K562 (cell line): ENCODE data around the gene KIF19. TPM values are rescaled to one million over a fixed set of nuclear protein-coding genes. Genes with fewer than 3 reads are reported as not detected.
A peak's percentile ranks its signal among the peaks of the same experiment; 100 is the strongest.

ENCODE experiments used
- ATAC-seq: fragments of 200-7000 bp; cut with Tn5 transposase; 3 replicates; pipeline ENCODE4 v1.9.1; 2020; ENCODE audit warnings: moderate library complexity
- BruUV-seq: library from RNA; stranded (reverse); fragments of 400-500 nt; replicated peaks from 2 replicates; lab custom pipeline; 2021; lab: Mats Ljungman, UMichigan
- CTCF ChIA-PET: fragments of 300-600 bp; formaldehyde crosslinking; extraction: SDS; loops from one replicate; lab custom pipeline; 2021; ENCODE audit warnings: low intra/inter-chr PET ratio; lab: Yijun Ruan, JAX
- POLR2A ChIA-PET: fragments of 300-600, 350-650 bp; sonication (Branson Sonifier 250); formaldehyde crosslinking; extraction: SDS; loops from one replicate; lab custom pipeline; 2021; ENCODE audit warnings: antibody characterized with exemption, inconsistent platforms; lab: Yijun Ruan, JAX
- DNase-seq, 4 experiments: peaks; one replicate each; pipeline versions ENCODE4 v3.0.0 to v3.0.0-alpha.2; 2011 to 2018; ENCODE audit warnings: low spot score in 3 of 4, mixed read lengths in 3 of 4; ENCODE audit errors: extremely low read depth in 1 of 4
- FAIRE-seq: peaks from 2 replicates; lab custom pipeline; 2011; peaks lifted over from hg19 to GRCh38; lab: Jason Lieb, UNC
- H2AFZ ChIP-seq: 2 replicates; pipeline ENCODE4 v1.6.0; 2011; ENCODE audit warnings: low read depth, low read length, control low read depth, inconsistent platforms
- H3K27ac ChIP-seq: fragments of 200-600 bp; 3 replicates; pipeline ENCODE4 v1.8.0; 2011; ENCODE audit warnings: low read depth, mild to moderate bottlenecking, control low read depth, inconsistent platforms, low read length, moderate library complexity, mixed read lengths; ENCODE audit errors: extremely low read depth
- H3K27me3 ChIP-seq, 2 experiments: fragments of 300-600 bp in 1 of 2; 2 replicates in 1 of 2; 3 replicates in 1 of 2; pipeline versions ENCODE4 v1.6.0 to v1.8.0; 2011; ENCODE audit warnings: inconsistent platforms in 2 of 2, low read length in 2 of 2, mild to moderate bottlenecking in 1 of 2, mixed read lengths in 1 of 2, moderate library complexity in 1 of 2; ENCODE audit not compliant: control insufficient read depth in 2 of 2, insufficient read depth in 2 of 2
- H3K36me3 ChIP-seq: fragments of 300-600 bp; 3 replicates; pipeline ENCODE4 v1.8.0; 2011; ENCODE audit warnings: mild to moderate bottlenecking, low read length, inconsistent platforms; ENCODE audit not compliant: control insufficient read depth, insufficient read depth
- H3K4me1 ChIP-seq, 2 experiments: fragments of 200-600 bp in 1 of 2; replicated peaks in 1 of 2; 2 replicates in 1 of 2; 3 replicates in 1 of 2; pipeline versions ENCODE4 v1.5.1 to v1.8.0; 2011; ENCODE audit warnings: inconsistent platforms in 2 of 2, low read length in 2 of 2, mild to moderate bottlenecking in 1 of 2, mixed read lengths in 1 of 2, moderate library complexity in 1 of 2; ENCODE audit not compliant: control insufficient read depth in 2 of 2, insufficient read depth in 2 of 2
- H3K4me2 ChIP-seq: 2 replicates; pipeline ENCODE4 v1.6.1; 2011; ENCODE audit warnings: low read length, control low read depth, inconsistent platforms, mixed read lengths; ENCODE audit not compliant: insufficient read depth
- H3K4me3 ChIP-seq: fragments of 200-600 bp; sonication (generic), shearing (Covaris generic); 2 replicates; pipeline ENCODE4 v1.5.1; 2016; ENCODE audit warnings: control low read depth, inconsistent platforms
- H3K79me2 ChIP-seq: fragments of 200-600 bp; 3 replicates; pipeline ENCODE4 v1.8.0; 2011; ENCODE audit warnings: low read length, inconsistent platforms; ENCODE audit not compliant: control insufficient read depth, insufficient read depth
- H3K9ac ChIP-seq, 2 experiments: 2 replicates each; pipeline versions ENCODE4 v1.6.0 to v1.6.1; 2011; ENCODE audit warnings: low read depth in 2 of 2, low read length in 2 of 2, control low read depth in 1 of 2, inconsistent platforms in 1 of 2, mild to moderate bottlenecking in 1 of 2, mixed read lengths in 1 of 2; ENCODE audit not compliant: insufficient read depth in 1 of 2
- H3K9me1 ChIP-seq: one replicate; pipeline ENCODE4 v1.6.0; 2011; ENCODE audit warnings: inconsistent platforms, mild to moderate bottlenecking, low read length, moderate library complexity; ENCODE audit not compliant: control insufficient read depth, insufficient read depth
- H3K9me3 ChIP-seq: replicated peaks from 2 replicates; pipeline ENCODE4 v1.5.1; 2011; ENCODE audit warnings: low read depth, low read length, inconsistent platforms; ENCODE audit not compliant: control insufficient read depth, insufficient read depth
- H4K20me1 ChIP-seq: replicated peaks from 2 replicates; pipeline ENCODE4 v1.6.1; 2011; ENCODE audit warnings: low read length, inconsistent platforms, mixed read lengths; ENCODE audit not compliant: control insufficient read depth, insufficient read depth
- BHLHE40 ChIP-seq: IDR thresholded peaks from 2 replicates; pipeline ENCODE4 v1.6.1; 2011; ENCODE audit warnings: low read length, improper control_type of control experiment
- KLF16 ChIP-seq: IDR thresholded peaks from 2 replicates; pipeline ENCODE4 v1.6.1; 2016; ENCODE audit warnings: antibody characterized with exemption
- MAFG ChIP-seq: fragments of 450-650 bp; conservative IDR thresholded peaks from 2 replicates; pipeline ENCODE4 v1.6.1; 2016; ENCODE audit warnings: missing genetic modification characterization, missing compliant biosample characterization
- MECOM ChIP-seq: fragments of 250-450 bp; sonication (Bioruptor Pico); IDR thresholded peaks from 2 replicates; pipeline ENCODE4 v1.8.0; 2022; ENCODE audit warnings: inconsistent platforms
- MEIS2 ChIP-seq: fragments of 450-650 bp; IDR thresholded peaks from 2 replicates; pipeline ENCODE4 v1.6.1; 2014; ENCODE audit warnings: mild to moderate bottlenecking; ENCODE audit not compliant: partially characterized antibody
- NFIC ChIP-seq: fragments of 450-650 bp; IDR thresholded peaks from 2 replicates; pipeline ENCODE4 v1.6.1; 2017; ENCODE audit warnings: mild to moderate bottlenecking, inconsistent platforms
- PRDM10 ChIP-seq: fragments of 450-650 bp; IDR thresholded peaks from 2 replicates; pipeline ENCODE4 v1.6.1; 2018; ENCODE audit not compliant: partially characterized antibody
- PTRF ChIP-seq: fragments of 450-650 bp; IDR thresholded peaks from 2 replicates; pipeline ENCODE4 v1.6.1; 2016; ENCODE audit warnings: mild to moderate bottlenecking, missing genetic modification characterization, missing compliant biosample characterization
- TEAD4 ChIP-seq, 2 experiments: sonication (generic) in 1 of 2; formaldehyde crosslinking in 1 of 2; IDR thresholded peaks; 2 replicates each; pipeline versions ENCODE4 v1.6.1 to v1.8.0; 2012 to 2022; ENCODE audit warnings: borderline replicate concordance in 1 of 2, inconsistent platforms in 1 of 2, low read length in 1 of 2, mild to moderate bottlenecking in 1 of 2, missing genetic modification reagents in 1 of 2
- ZC3H11A ChIP-seq: IDR thresholded peaks from 2 replicates; pipeline ENCODE4 v1.6.1; 2012; ENCODE audit warnings: low read depth, low read length, improper control_type of control experiment
- ZNF263 ChIP-seq: sonication (generic); formaldehyde crosslinking; IDR thresholded peaks from 2 replicates; pipeline ENCODE4 v1.8.0; 2022; ENCODE audit warnings: mild to moderate bottlenecking, missing genetic modification reagents, borderline replicate concordance
- ZNF766 ChIP-seq: fragments of 200-800 bp; sonication (Bioruptor generic); conservative IDR thresholded peaks from 2 replicates; pipeline ENCODE4 v1.6.1; 2016; ENCODE audit warnings: missing genetic modification characterization, missing compliant biosample characterization
- WGBS: fragments of 100-300 bp; shearing (Covaris generic); methylation state at CpG from one replicate; pipeline ENCODE4 v1.1.6; 2016; ENCODE audit warnings: low coverage, mixed read lengths; ENCODE audit not compliant: insufficient coverage; ENCODE audit errors: missing lambda C conversion rate; 5-methylcytosine and 5-hydroxymethylcytosine counted together
- in situ Hi-C: fragments of 300-500 bp; cut with MboI; formaldehyde crosslinking; loops from 4 replicates; pipeline ENCODE4 v1.15.0; 2018; ENCODE audit warnings: inconsistent platforms, mixed read lengths
- intact Hi-C: fragments of 100-400 bp; cut with micrococcal nuclease; formaldehyde crosslinking; loops from 2 replicates; pipeline ENCODE4 v1.14.2; 2022
- polyA plus RNA-seq, 8 experiments: library from polyadenylated mRNA; depleted of rRNA in 4 of 8; stranded (reverse) in 5 of 8; unstranded in 3 of 8; fragments of >200 nt; fragmentation: Nextera tagmentation in 2 of 8; fragmentation: Illumina TruSeq in 1 of 8; extraction: Ambion mirVana in 2 of 8; extraction: Trizol in 1 of 8; gene quantifications; 2 replicates each; pipeline versions ENCODE4 v1.2.1 to v1.2.3, GENCODE V29; 2011 to 2014; ENCODE audit warnings: inconsistent platforms in 1 of 8, missing spikeins in 1 of 8
- total RNA-seq, 7 experiments: library from RNA; depleted of rRNA in 6 of 7; stranded (reverse); fragments of >200 nt in 6 of 7; fragmentation: Illumina TruSeq in 2 of 7; extraction: Trizol in 2 of 7; gene quantifications; 2 replicates each; pipeline versions ENCODE4 v1.2.1 to v1.2.3, GENCODE V29; 2011 to 2021; ENCODE audit warnings: low replicate concordance in 1 of 7
- TF ChIP-seq, protein P1 (sequence below): sonication (generic); formaldehyde crosslinking; IDR thresholded peaks from 2 replicates; pipeline ENCODE4 v1.4.0; 2020; ENCODE audit warnings: mild to moderate bottlenecking, missing genetic modification reagents
- TF ChIP-seq, protein P2 (sequence below): fragments of 250-450 bp; sonication (Bioruptor Pico); IDR thresholded peaks from 2 replicates; pipeline ENCODE4 v1.8.0; 2022; ENCODE audit warnings: inconsistent platforms, mild to moderate bottlenecking, moderate library complexity, borderline replicate concordance

KIF19 gene
- total and polyA plus RNA-seq, 9 of the 15 experiments (the other 6 are each of a cell fraction or from before 2014, with no cell fraction given), result 0.10 TPM; not detected in 8

- FAIRE-seq, result peak; percentile 86
- CTCF ChIA-PET, result no interaction called here
- POLR2A ChIA-PET, result interaction anchor here (0.6 to 1.5 kb wide), 4 partner anchors 11 to 41 kb away, joined by 3 to 4 read pairs (median 3); no protein-coding TSS in a partner anchor
- TF ChIP-seq ZNF263 (CRISPR knock-in tag) (peak; percentile 42; the same call in 1 of the 2 replicates), MECOM (no peak), PTRF (tag) (no peak), BHLHE40 (peak; percentile 92), ZC3H11A (no peak), PRDM10 (no peak), MAFG (no peak), ZNF766 (CRISPR knock-in tag) (peak; percentile 51; the same call in 1 of the 2 replicates), KLF16 (peak; percentile 26; the same call in 1 of the 2 replicates), NFIC (0 out of 2 replicates have a peak, but pooled peaks have one; percentile 41), MEIS2 (no peak), TEAD4 (IDR thresholded peaks at IDR 0.05; ENCODE audit: low read length) (0 out of 2 replicates have a peak, but pooled peaks have one; percentile 21), TEAD4 (CRISPR knock-in tag; IDR thresholded peaks at IDR 0.05; ENCODE audit: borderline replicate concordance) (no peak)
- TF ChIP-seq, protein P1, sequence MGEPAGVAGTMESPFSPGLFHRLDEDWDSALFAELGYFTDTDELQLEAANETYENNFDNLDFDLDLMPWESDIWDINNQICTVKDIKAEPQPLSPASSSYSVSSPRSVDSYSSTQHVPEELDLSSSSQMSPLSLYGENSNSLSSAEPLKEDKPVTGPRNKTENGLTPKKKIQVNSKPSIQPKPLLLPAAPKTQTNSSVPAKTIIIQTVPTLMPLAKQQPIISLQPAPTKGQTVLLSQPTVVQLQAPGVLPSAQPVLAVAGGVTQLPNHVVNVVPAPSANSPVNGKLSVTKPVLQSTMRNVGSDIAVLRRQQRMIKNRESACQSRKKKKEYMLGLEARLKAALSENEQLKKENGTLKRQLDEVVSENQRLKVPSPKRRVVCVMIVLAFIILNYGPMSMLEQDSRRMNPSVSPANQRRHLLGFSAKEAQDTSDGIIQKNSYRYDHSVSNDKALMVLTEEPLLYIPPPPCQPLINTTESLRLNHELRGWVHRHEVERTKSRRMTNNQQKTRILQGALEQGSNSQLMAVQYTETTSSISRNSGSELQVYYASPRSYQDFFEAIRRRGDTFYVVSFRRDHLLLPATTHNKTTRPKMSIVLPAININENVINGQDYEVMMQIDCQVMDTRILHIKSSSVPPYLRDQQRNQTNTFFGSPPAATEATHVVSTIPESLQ (CRISPR knock-in tag), result no peak
- TF ChIP-seq, protein P2, sequence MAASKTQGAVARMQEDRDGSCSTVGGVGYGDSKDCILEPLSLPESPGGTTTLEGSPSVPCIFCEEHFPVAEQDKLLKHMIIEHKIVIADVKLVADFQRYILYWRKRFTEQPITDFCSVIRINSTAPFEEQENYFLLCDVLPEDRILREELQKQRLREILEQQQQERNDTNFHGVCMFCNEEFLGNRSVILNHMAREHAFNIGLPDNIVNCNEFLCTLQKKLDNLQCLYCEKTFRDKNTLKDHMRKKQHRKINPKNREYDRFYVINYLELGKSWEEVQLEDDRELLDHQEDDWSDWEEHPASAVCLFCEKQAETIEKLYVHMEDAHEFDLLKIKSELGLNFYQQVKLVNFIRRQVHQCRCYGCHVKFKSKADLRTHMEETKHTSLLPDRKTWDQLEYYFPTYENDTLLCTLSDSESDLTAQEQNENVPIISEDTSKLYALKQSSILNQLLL (CRISPR knock-in tag), result no peak
Observed at GRCh38 chr17:74307984-74308773, 17.8 kb upstream of the KIF19 start.

More at GRCh38 chr17:74307984-74308773, 17.8 kb upstream of the KIF19 start:
- peak in 3 of 4 experiments; percentile 35 to 65 (median 57) for DNase-seq
- H3K4me3 ChIP-seq, result no peak overlapping the region
- peak; percentile 71 for ATAC-seq
- H3K27me3 ChIP-seq, result peaks cover 2 to 23% of the 10 kb centered on the region in 2 experiments; a peak in 4 of 5 replicates
- BruUV-seq, result no TSS peak
- H3K79me2 ChIP-seq, result no peaks in the 10 kb centered on the region
- H3K9me3 ChIP-seq, result peaks cover 8% of the 10 kb centered on the region; the same call in 1 of the 2 replicates
- no peak overlapping the region for H3K27ac ChIP-seq
- in situ Hi-C loops (no loop called here), intact Hi-C loops (no loop called here)
- 18% methylated on average over 15 of the region's 15 CpGs for WGBS
- H3K9ac ChIP-seq, result peak overlapping the region in 1 of 2 experiments; percentile 26; a peak in 1 of 4 replicates
- peaks cover 0 to 9% of the 10 kb centered on the region in 2 experiments; a peak in 1 of 5 replicates for H3K4me1 ChIP-seq
- no peak overlapping the region; the same call in 1 of the 2 replicates for H3K4me2 ChIP-seq
- H3K9me1 ChIP-seq, result no peaks in the 10 kb centered on the region
- H3K36me3 ChIP-seq, result no peaks in the 10 kb centered on the region
- H4K20me1 ChIP-seq, result no peaks in the 10 kb centered on the region
- peak overlapping the region; percentile 68; the same call in 1 of the 2 replicates for H2AFZ ChIP-seq
